Measurements from ENCODE around the gene TPCN2. TPM values are rescaled to one million over a fixed set of nuclear protein-coding genes. Genes with fewer than 3 reads are reported as not detected.
A peak's percentile ranks its signal among the peaks of the same experiment; 100 is the strongest.
"Not testable (repeated sequence)": the region's sequence is repeated elsewhere in the genome, so short reads cannot be mapped to it uniquely, and the experiment has no call there.

Gene TPCN2
- total RNA-seq, 1 donor, result 11.1 TPM

DNA sequence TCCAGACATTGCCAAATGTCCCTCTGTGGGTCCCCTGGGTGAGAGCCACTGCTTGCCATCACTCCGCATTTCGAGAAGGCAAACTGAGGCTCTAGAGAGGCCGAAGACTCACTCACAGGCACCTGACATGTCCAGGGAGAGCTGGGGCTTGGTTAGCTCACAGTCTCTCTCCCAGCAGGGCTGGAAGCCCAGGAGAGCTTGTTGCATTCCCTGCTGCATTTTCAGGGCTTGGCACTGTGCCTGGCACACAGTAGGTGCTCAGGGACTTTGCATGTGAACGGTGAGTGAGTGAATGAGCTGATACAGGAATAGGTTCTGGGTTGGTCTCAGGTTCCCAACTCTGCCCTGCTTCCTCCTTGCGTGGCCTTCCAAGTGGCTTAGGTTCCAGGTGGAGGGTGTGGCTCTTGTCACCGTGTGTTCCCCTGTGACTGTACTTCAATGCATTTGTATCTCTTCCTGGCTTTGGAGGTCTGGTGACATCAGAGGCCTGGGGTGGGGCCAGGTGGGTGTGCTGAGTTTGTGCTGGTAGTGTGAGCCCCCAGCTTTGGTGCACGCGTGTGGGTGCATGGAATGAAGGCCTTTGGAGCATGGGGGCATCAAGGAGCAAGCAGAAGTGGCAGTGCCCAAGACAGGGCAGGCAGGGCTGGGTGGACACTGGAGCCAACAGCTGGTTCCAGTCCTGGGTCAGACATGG lies 88.6 kb downstream of the TPCN2 start:
- no peak for DNase-seq (ENCODE audit: low read depth)
- no peak for TF ChIP-seq CTCF (IDR thresholded peaks at IDR 0.05; ENCODE audit: insufficient read depth, low read length)
- no peak overlapping the region for H3K4me3 ChIP-seq (ENCODE audit: low read depth, low read length)

DNA sequence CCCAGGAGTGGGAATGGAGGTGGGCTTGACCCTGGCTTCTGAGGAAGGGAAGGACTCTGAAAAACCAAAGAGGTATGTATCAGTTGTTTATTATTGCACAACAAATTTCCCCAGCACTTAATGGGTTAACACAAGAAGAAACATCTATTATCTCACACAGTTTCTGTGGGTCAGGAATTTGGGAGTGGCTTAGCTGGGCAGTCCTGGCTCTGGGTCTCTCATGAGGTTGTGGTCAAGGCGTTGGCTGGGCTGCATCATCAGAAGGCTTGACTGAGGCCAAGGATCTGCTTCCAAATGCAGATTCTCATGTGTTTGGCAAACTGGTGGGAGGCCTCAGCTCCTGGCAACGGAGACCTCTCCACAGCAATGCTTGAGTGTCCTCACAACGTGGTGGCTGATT lies 89.5 kb downstream of the TPCN2 start:
- peak; percentile 91 for DNase-seq (ENCODE audit: low read depth)
- no peak for TF ChIP-seq CTCF (IDR thresholded peaks at IDR 0.05; ENCODE audit: insufficient read depth, low read length)
- H3K4me3 ChIP-seq (ENCODE audit: low read depth, low read length), result no peak overlapping the region

GRCh38 chr11:69140161-69140560 lies 91.4 kb downstream of the TPCN2 start:
- not testable (repeated sequence) for DNase-seq (ENCODE audit: low read depth); H3K4me3 ChIP-seq (ENCODE audit: low read depth, low read length)

DNA sequence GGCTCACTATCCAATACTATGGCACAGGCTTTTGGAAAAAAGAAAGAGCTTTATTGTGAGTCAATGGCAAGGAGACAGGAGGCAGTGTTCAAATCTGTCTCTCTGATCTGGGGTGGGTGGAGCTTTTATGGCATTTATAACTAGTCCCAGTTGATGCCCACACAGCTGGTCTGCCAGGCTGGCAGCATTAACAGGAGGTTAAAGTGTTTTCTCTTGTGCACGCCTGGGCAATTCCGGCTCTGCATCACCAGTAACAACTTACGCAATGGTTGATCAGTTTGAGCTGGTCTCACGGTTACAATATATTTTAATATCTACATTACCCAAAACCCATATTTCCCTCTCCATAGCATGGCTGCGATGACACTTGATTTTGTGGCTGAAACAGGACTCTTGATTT lies 91.9 kb downstream of the TPCN2 start:
- no peak overlapping the region for H3K4me3 ChIP-seq (ENCODE audit: low read depth, low read length)
- TF ChIP-seq CTCF (IDR thresholded peaks at IDR 0.05; ENCODE audit: insufficient read depth, low read length), result no peak
- DNase-seq (ENCODE audit: low read depth), result no peak

GRCh38 chr11:69141742-69142141 lies 93.0 kb downstream of the TPCN2 start:
- no peak for DNase-seq (ENCODE audit: low read depth)
- no peak overlapping the region for H3K4me3 ChIP-seq (ENCODE audit: low read depth, low read length)
- no peak for TF ChIP-seq CTCF (IDR thresholded peaks at IDR 0.05; ENCODE audit: insufficient read depth, low read length)

- TF ChIP-seq CTCF (IDR thresholded peaks at IDR 0.05; ENCODE audit: insufficient read depth, low read length), result no peak
- DNase-seq (ENCODE audit: low read depth), result no peak
- no peak overlapping the region for H3K4me3 ChIP-seq (ENCODE audit: low read depth, low read length)
Observed at GRCh38 chr11:69142895-69143294, 94.2 kb downstream of the TPCN2 start.

DNA sequence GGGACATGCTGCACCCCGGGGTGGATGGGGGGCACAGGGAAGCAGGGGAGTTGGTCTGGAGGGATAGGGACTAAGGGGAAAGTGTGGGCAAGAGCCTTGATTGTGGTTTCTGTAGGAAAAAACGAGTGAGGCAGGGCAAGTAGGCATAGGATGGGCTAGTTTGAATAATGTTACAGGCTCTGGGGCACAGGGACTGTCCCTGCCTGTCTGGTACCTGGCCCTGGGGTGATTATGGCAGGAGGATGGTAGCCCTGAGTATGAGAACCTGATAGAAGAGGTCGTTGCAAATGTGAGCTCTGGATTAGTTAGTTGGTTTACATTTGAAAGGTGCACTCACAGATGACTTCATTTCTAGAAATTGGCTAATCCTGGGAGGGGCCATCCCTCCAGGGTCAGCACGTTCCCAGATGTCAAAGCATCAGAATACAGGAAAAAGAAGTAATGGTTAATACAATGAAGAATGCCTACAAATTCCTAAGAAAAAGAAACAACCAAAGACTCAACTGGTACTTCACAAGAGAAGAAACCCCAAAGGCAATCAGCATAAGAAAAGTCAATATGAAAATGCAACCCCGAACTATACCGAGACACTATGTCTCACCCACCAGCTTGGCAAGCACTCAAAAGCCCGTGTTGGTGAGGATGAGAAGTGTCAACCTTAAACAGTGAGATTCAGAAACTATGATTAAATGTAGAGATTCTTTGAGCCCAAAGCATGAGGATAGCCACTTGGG lies 95.8 kb downstream of the TPCN2 start:
- TF ChIP-seq CTCF (IDR thresholded peaks at IDR 0.05; ENCODE audit: insufficient read depth, low read length), result no peak
- H3K4me3 ChIP-seq (ENCODE audit: low read depth, low read length), result no peak overlapping the region
- DNase-seq (ENCODE audit: low read depth), result peak; percentile 9

Measured in fibroblast of the aortic adventitia (primary cell).